Transverse colon (tissue), 4 donors: Measurements from ENCODE around the gene PSMB11. TPM values are rescaled to one million over a fixed set of nuclear protein-coding genes. Genes with fewer than 3 reads are reported as not detected.

Experiments
- DNase-seq: peaks from one replicate; pipeline ENCODE4 v3.0.0-alpha.2; 2019
- H3K27ac ChIP-seq, 4 donors: fragments of 200-600 bp; sonication (generic); 2 replicates each; pipeline ENCODE4 v1.5.1; 2016 to 2018; ENCODE audit warnings: inconsistent platforms in 4 of 4
- H3K27me3 ChIP-seq: fragments of 200-600 bp; sonication (generic); 2 replicates; pipeline ENCODE4 v1.5.1; 2017; ENCODE audit warnings: inconsistent platforms
- H3K36me3 ChIP-seq, 4 donors: fragments of 200-600 bp; sonication (generic); 2 replicates each; pipeline ENCODE4 v1.5.1; 2017 to 2019; ENCODE audit warnings: inconsistent platforms in 4 of 4
- H3K4me1 ChIP-seq, 4 donors: fragments of 200-600 bp; sonication (generic); 2 replicates each; pipeline ENCODE4 v1.5.1; 2017 to 2020; ENCODE audit warnings: inconsistent platforms in 4 of 4
- H3K4me3 ChIP-seq, 4 donors: fragments of 200-600 bp; sonication (generic); 1 replicate in 1 of 4; 2 replicates in 3 of 4; pipeline versions ENCODE4 v1.5.1 to v1.6.1; 2017 to 2019; ENCODE audit warnings: inconsistent platforms in 4 of 4
- H3K9me3 ChIP-seq, 2 donors: fragments of 200-600 bp; sonication (generic); 2 replicates each; pipeline ENCODE4 v1.5.1; 2017 to 2019; ENCODE audit warnings: inconsistent platforms in 2 of 2
- EP300 ChIP-seq: sonication (generic); formaldehyde crosslinking; IDR thresholded peaks from one replicate; pipeline ENCODE4 v1.6.1; 2017; ENCODE audit warnings: antibody characterized with exemption, low read depth
- POLR2A ChIP-seq: fragments of 450-650 bp; IDR thresholded peaks from one replicate; pipeline ENCODE4 v1.6.1; 2016; ENCODE audit warnings: antibody characterized with exemption, mild to moderate bottlenecking, moderate library complexity
- POLR2AphosphoS5 ChIP-seq, 3 donors: sonication (generic); formaldehyde crosslinking; IDR thresholded peaks; one replicate each; pipeline ENCODE4 v1.6.1; 2016; ENCODE audit warnings: antibody characterized with exemption in 3 of 3
- WGBS, 2 donors: methylation state at CpG; one replicate each; pipeline ENCODE4 v1.1.5; 2018; ENCODE audit warnings: low coverage in 1 of 2; 5-methylcytosine and 5-hydroxymethylcytosine counted together
- in situ Hi-C, 4 donors: fragments of 200-750 bp; cut with MboI; loops; one replicate each; pipeline versions ENCODE4 v1.15.0 to v1.15.1; 2017; ENCODE audit warnings: low sequenced_read_pairs in 3 of 4, low pct_ligation_motif_present in 1 of 4, low pct_unique_long_range_greater_than_20kb in 1 of 4
- intact Hi-C: fragments of 100-400 bp; cut with DNase I; formaldehyde crosslinking; loops from one replicate; pipeline ENCODE4 v1.15.1; 2023; ENCODE audit warnings: low total_unique reads
- total RNA-seq, 4 donors: library from RNA; depleted of rRNA; stranded (reverse); fragments of >200 nt; gene quantifications; one replicate each; pipeline ENCODE4 v1.1.0, GENCODE V29; 2016
- TF ChIP-seq, protein P1 (sequence below), 5 experiments: fragments of 200-600 bp in 3 of 5; fragments of 450-650 bp in 2 of 5; sonication (generic) in 3 of 5; IDR thresholded peaks; 1 replicate in 2 of 5; 2 replicates in 3 of 5; pipeline ENCODE4 v1.5.1; 2016 to 2017; ENCODE audit warnings: antibody characterized with exemption in 5 of 5, inconsistent platforms in 3 of 5, mild to moderate bottlenecking in 2 of 5, moderate library complexity in 1 of 5

The PSMB11 gene
- total RNA-seq, 4 donors from 2014 or later: not detected

- intact Hi-C loops: no loop called here
- Histone ChIP-seq H3K27me3 (no peaks in the 10 kb centered on the region), H3K36me3 (no peaks in the 10 kb centered on the region), H3K4me3 (no peak overlapping the region), H3K27ac (no peak overlapping the region), H3K9me3 (no peaks in the 10 kb centered on the region), H3K4me1 (no peaks in the 10 kb centered on the region)
- TF ChIP-seq, protein P1, sequence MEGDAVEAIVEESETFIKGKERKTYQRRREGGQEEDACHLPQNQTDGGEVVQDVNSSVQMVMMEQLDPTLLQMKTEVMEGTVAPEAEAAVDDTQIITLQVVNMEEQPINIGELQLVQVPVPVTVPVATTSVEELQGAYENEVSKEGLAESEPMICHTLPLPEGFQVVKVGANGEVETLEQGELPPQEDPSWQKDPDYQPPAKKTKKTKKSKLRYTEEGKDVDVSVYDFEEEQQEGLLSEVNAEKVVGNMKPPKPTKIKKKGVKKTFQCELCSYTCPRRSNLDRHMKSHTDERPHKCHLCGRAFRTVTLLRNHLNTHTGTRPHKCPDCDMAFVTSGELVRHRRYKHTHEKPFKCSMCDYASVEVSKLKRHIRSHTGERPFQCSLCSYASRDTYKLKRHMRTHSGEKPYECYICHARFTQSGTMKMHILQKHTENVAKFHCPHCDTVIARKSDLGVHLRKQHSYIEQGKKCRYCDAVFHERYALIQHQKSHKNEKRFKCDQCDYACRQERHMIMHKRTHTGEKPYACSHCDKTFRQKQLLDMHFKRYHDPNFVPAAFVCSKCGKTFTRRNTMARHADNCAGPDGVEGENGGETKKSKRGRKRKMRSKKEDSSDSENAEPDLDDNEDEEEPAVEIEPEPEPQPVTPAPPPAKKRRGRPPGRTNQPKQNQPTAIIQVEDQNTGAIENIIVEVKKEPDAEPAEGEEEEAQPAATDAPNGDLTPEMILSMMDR (IDR thresholded peaks at IDR 0.05): no peak
- no peak for TF ChIP-seq POLR2A
- TF ChIP-seq POLR2AphosphoS5 (IDR thresholded peaks at IDR 0.05): no peak
- DNase-seq: no peak
- in situ Hi-C loops: no loop called here
- 70 to 92% methylated on average over 3 to 4 of the region's 4 CpGs for WGBS, 2 donors
Measured at GRCh38 chr14:23015618-23016017, 26.4 kb upstream of the PSMB11 start.

DNA sequence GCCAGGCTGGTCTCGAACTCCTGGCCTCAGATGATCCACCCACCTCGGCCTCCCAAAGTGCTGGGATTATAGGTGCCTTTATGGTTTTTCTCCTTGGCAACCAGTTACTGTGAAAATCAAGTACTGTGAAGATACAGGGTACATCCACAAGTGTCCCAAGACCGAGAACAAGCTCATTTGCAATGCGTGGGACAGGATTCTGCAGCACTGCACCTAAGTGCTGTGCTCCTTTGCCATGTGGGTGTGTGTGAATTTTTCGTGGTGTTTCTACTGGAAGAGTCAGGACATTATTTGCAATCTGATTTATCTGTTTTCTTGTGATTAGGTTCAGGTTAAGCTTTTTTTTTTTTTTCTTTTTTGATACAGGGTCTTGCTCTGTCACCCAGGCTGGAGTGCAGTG, 24.9 kb upstream of the PSMB11 start:
- Histone ChIP-seq H3K27ac (no peak overlapping the region), H3K4me1 (no peaks in the 10 kb centered on the region), H3K9me3 (no peaks in the 10 kb centered on the region), H3K27me3 (no peaks in the 10 kb centered on the region), H3K36me3 (no peaks in the 10 kb centered on the region), H3K4me3 (no peak overlapping the region)
- intact Hi-C loops: no loop called here
- no peak for DNase-seq
- WGBS, 2 donors: 67 to 87% methylated on average over 2 to 5 of the region's 5 CpGs
- TF ChIP-seq EP300 (no peak), POLR2AphosphoS5 (IDR thresholded peaks at IDR 0.05) (no peak), POLR2A (no peak)
- TF ChIP-seq, protein P1 (IDR thresholded peaks at IDR 0.05): no peak
- in situ Hi-C loops: no loop called here

- no peaks in the 10 kb centered on the region for H3K4me1 ChIP-seq
- TF ChIP-seq, protein P1 (IDR thresholded peaks at IDR 0.05): no peak
- TF ChIP-seq EP300 (no peak), POLR2AphosphoS5 (IDR thresholded peaks at IDR 0.05) (no peak), POLR2A (no peak)
- no peaks in the 10 kb centered on the region for H3K27me3 ChIP-seq
- no peak overlapping the region for H3K4me3 ChIP-seq
- no peak overlapping the region for H3K27ac ChIP-seq
- in situ Hi-C loops (no loop called here), intact Hi-C loops (no loop called here)
- H3K9me3 ChIP-seq: no peaks in the 10 kb centered on the region
- no peaks in the 10 kb centered on the region for H3K36me3 ChIP-seq
- DNase-seq: no peak
Measured at GRCh38 chr14:23018107-23018506, 23.9 kb upstream of the PSMB11 start.

DNA sequence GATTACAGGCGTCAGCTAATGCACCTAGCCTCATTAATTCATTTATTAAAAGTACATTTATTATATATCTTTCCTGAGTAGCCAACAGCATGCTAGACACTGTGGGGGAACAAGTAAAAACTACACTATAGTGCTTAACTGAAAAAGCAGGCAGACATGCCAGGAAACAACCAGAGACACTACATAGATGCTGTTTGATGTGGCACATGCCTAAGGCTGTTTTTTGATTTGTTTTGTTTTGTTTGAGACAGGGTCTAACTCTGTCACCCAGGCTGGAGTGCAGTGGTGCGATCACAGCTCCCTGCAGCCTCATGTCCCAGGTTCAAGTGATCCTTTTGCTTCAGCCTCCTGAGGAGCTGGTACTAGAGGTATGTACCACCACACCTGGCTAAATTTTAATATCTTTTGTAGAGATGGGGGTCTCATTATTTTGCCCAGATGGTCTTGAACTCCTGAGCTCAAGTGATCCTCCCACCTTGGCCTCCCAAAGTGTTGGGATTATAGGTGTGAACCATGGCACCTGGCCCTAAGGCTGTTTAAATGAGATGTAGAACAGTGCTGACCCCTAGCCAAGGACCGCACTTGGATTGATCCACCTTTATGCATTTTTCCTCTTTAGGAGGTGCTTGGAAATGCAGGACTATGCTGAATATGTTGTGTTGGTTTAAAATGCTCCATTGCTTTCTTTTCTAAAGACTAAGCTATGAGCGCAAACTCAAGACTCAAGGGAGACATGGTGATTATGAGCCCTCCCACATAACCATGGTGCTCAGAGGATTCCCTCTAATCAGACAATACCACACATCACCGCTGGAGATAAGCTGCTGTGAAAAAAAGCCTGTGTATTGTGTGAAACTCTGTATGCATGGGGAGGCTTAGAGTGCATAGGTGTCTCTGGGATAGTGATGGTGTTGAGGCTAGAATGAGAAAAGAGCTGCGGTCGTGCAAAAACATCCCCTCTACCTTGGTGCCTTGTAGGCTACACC, 21.6 kb upstream of the PSMB11 start:
- intact Hi-C loops (no loop called here), in situ Hi-C loops (no loop called here)
- Histone ChIP-seq H3K4me3 (no peak overlapping the region), H3K4me1 (no peaks in the 10 kb centered on the region), H3K27ac (no peak overlapping the region), H3K27me3 (no peaks in the 10 kb centered on the region), H3K36me3 (peaks cover 0 to 1% (median 0%) of the 10 kb centered on the region in 4 donors), H3K9me3 (no peaks in the 10 kb centered on the region)
- 94% methylated on average over 7 of the region's 7 CpGs; no CpG with 5 or more reads in 1 of the 2 donors for WGBS, 2 donors
- TF ChIP-seq, protein P1 (IDR thresholded peaks at IDR 0.05): no peak
- TF ChIP-seq POLR2AphosphoS5 (IDR thresholded peaks at IDR 0.05): no peak
- TF ChIP-seq EP300: no peak
- TF ChIP-seq POLR2A: no peak
- DNase-seq: no peak
